ENCODE data around the gene RBFA.

RBFA gene

GRCh38 chr18:80033181-80034067 is 810 bp upstream of the RBFA start:
- DNase-seq, result peak; percentile 82

GRCh38 chr18:80034852-80035406 is 695 bp downstream of the RBFA start:
- DNase-seq, result no peak

DNA sequence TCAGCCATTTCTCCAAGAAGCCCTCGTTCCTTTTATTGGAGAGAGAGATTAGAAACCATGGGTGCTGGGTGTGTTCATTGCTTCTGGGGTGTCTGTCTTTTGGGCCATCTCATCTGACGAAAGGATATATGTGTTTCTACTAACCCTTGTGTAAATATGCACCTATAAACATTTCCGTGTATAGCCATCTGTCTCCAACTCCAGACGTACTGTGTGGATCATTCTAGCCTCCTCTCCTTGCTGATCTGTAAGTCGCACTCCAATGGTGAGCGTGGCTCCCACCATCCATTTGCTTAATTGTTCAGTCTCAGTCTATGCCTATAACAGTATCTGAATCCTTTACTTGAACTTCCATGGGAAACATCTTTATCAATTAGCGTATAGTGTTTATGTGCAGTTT is 1.8 kb downstream of the RBFA start:
- no peak for DNase-seq

DNA sequence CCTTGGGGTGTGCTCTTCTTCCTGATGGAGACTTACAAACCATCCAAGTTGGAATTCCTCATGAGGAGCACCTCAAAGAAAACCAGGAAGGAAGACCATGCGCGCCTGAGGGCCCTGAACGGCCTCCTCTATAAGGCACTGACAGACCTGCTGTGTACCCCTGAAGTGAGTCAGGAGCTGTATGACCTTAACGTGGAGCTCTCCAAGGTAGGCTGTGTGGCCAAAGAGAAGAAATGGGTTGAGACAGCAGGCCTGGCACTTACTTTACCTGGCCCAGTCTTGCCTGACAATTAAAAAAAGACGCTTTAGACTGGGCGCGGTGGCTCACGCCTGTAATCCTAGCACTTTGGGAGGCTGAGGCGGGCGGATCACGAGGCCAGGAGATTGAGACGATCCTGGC is 3.1 kb downstream of the RBFA start:
- DNase-seq, result no peak

- no peak for DNase-seq
These were observed 3.8 kb downstream of the RBFA start for GRCh38 chr18:80037869-80038630.

- no peak for DNase-seq
These were observed 6.3 kb downstream of the RBFA start for GRCh38 chr18:80040515-80040914.

GRCh38 chr18:80041424-80041823 is 7.2 kb downstream of the RBFA start:
- no peak for DNase-seq

DNA sequence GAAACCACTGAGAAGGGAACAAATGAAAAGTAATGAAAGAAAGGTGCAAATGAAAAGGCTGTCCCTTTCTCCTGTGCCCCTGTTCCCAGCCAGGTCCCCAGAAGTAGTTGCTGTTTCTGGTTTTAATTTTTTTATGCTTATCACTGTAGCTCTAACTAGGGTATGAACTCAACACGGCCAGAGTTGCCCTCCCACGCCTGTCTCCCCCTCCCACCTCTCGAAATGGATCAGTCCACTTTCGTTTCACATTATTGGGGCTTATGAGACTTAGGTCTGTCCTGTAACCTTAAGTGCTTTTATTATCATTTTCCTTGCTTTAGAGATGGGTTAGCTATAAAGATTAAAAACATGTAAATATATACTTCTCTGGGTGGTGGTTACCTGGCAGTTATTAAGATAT is 8.6 kb downstream of the RBFA start:
- no peak for DNase-seq

DNA sequence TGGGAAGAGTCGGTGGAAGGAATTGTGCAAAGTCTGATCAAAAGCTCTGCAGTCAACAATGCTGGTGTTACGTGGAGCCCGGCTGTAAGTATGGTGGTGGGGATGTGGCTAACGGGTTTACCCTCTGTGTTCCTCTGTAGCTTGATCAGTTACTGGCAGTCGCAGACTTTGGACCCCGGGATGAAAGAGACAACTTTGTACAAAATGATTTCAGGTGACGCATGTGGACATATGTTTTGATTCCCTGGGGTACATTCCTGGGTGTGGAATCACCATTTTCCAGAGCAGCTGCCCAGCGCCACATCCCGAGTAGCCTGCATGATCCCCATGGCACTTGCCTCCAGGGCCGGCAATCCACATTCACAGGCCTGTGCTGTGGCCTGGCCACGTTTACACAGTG is 9.8 kb downstream of the RBFA start:
- DNase-seq, result no peak

DNA sequence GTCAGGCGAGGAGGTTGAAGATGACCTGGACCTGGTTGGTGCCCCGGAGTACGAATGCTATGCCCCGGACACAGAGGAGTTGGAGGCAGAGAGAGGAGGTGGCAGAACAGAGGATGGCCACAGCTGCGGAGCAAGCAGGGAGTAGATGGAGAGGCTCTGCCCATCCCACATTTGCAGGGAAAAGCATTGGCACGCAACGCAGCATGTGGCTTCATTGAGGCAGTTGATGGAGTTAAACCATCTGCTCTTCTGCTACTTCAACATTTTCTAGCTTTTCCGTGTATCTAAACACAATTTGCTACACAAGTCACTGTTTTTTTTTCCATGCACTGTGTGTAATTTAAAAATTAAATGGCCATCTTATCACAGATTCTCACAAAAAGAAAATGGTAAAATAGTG is 11.8 kb downstream of the RBFA start:
- no peak for DNase-seq

GRCh38 chr18:80046431-80046830 is 12.2 kb downstream of the RBFA start:
- no peak for DNase-seq

DNA sequence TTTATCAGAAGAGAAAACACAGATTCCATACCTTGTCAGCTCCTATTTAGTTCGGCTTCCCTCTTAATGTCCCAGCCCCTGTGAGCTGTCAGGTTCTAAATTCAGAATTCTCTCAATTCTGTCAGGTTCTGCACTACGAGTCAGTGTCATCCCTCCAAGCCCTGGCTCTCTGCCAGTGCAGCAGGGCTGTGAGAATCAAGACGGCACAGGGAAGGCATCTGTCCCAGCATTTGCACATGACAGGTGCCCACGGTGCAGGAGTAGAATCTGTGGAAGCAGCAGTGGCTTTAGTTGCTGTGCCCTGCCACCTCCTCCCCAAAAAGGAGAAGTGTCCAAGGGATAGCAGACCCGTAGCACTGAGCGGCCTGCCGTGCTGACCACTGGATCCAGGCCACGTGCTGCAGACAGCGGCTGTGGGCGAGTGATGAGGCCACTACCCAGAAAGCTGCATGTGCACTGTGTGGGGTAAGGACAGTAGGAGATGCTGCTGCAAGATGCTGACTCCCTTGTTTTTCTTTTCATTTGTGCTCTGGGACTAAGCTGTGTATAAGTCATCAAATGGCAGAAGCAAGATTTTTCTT is 12.8 kb downstream of the RBFA start:
- no peak for DNase-seq

DNA sequence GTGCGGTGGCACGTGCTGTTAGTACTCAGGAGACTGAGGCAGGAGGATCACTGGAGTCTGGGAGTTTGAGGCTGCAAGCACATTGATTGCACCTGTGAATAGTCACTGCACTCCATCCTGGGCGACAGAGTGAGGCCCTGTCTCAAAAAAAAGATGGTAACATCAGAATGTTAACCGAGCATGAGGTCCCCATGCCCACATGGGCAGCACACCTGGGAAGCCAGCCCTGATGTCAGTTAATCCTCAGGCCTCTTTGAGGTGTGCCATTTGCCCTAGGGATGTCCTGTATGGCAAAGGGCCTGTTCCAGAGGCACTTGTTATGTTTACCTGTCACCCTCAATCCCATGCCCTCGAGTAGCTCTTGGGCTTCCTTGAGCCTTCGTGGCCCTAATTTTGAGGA is 16.6 kb downstream of the RBFA start:
- DNase-seq, result no peak

DNA sequence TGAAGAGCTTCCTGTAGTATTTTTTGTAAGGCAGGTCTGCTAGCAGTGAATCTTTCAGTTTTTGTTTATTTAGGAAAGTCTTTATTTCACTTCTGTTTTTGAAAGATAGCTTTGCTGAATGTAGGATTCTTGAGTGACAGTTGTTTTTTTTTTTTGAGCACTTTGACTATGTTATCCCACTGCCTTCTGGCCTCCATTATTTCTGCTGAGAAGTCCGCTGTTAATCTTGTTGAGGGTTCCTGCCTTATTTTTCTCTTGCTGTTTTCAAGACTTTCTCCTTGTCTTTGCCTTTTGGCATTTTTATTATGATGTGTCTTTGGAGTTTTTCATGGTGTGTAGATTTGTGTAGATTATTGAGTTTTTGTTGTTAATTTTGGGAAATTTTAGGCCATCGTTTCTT is 21.9 kb downstream of the RBFA start:
- DNase-seq, result no peak

DNA sequence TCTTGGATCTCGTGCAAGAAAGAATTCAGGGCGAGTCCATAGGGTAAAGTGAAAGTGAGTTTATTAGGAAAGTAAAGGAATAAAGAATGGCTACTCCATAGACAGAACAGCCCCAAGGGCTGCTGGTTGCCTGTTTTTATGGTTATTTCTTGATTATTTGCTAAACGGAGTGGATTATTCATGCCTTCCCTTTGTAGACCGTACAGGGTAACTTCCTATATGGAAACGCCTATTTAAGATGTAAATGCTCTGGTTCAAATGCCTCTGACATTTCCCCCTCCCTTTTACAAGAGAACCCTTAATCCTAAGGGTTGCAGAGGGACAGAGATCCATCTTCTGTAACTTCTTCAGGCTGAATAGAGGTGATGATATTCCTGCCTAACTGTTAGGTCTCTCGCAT is 25.7 kb downstream of the RBFA start:
- no peak for DNase-seq

DNA sequence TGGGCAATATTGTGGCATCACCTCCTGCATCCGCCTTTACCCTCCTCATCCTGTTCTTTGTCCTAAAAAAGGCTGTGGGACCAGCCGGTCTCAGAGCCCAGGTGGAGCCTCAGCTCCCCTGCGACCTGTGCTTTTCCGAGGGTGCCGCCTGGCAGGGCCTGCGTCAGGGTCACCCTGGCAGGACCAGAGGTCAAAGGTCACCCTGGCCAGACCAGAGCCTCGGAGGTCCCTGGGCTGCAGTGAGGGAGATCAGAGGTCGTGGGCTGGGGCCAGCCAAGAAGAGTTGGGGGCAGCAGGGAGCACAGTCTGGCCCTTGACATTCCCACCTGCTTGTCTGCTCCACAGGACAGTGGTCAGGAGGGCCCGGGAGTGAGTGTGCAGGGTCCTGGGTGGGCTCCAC is 31.5 kb downstream of the RBFA start:
- DNase-seq, result no peak

DNA sequence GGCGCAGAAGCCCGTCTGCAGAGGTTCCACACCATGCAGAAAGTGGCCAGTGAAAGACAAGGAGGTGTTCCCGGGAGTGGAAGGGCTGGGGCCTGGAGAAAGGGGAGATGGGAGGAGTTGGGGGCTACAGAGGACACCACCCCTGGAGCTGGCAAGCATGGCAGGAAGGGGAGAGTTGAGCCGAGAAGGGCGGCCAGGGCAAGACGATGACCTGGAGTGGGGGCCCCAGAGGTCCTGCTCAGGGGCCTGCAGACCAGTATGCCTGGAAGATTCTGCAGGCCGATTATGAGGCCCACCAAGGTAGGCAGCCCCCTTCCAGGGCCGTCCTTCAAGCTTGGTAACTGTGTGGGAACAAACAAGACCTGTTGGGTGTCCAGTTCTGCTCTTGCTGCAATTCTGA is 33.1 kb downstream of the RBFA start:
- no peak for DNase-seq

GRCh38 chr18:80067897-80068296 is 33.7 kb downstream of the RBFA start:
- no peak for DNase-seq

- no peak for DNase-seq
These were observed 34.5 kb downstream of the RBFA start for GRCh38 chr18:80068571-80069272.

DNA sequence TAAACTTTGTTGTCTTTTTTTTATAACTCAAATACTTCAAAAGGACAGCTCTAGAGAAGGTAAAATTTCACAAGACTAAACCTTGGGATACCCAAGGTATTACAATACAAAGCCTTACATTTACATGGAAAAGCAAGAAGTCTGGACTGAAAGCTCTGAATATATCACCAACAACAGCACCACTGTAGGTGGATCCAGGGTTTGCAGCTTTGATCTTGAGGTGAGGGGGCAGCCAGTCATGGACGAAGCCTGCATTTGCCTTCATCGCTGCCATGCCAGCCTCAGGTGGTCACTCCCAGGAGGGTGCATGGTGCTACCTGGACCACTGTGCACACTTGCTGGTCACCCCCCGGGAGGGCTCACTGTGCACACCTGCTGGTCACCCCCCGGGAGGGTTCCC is 36.6 kb downstream of the RBFA start:
- DNase-seq, result no peak

GRCh38 chr18:80074183-80074582 is 39.9 kb downstream of the RBFA start:
- DNase-seq, result no peak

DNA sequence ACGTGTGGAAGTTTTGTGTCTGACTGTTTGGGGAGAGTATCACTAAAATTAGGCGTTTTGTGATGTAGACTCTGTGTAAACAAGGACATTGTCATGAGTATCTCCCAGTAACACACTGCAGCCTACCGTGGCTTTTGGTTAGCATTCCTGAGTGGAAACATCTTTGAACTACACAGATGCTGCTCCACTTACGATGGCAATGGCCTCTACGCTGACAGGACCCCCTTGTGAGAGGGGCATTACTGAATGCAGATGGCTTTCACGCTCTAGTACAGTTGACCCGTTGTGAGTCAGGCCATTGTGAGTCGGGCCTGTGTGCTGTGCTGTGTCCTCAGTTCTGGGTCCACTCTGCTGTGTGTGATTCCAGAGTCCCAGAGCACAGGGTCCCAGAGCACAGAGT is 40.5 kb downstream of the RBFA start:
- no peak for DNase-seq

DNA sequence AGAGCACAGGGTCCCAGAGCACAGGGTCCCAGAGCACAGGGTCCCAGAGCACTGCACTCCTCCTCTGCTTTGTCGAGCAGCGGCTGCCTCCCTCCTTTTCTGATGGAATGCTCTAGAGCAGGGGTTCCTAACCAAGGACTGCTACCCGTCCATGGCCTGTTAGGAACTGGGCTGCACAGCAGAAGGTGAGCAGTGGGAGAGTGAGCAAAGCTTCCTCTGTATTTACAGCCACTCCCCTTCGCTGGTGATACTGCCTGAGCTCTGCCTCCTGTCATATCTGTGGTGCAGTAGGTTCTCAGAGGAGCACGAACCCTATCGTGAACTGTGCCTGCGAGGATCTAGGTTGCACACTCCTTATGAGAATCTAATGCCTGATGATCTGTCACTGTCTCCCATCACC is 41.7 kb downstream of the RBFA start:
- no peak for DNase-seq
